ENCODE results near the gene FEZ2.

DNA sequence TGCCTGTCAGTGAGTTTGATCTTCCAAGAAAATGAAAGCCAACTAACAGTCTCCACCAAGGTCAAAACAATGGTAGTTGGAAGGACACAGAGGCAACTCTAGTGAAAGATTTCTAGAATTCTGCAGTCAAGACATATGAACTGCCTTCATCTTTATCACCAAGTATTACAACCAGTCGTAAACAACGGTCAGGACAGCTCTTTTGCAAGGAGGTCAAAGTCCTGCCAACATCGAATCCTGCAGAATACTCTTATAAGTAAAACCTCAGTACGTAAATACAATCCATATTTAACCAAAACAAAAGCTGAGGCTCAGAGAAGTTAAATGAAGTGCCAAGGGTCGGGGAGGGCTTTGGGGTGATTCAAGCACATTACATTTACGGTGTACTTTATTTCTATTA, 3.1 kb downstream of the FEZ2 start:
- TF ChIP-seq POLR2A (IDR thresholded peaks at IDR 0.05; ENCODE audit: low read length) (no peak), GATA1 (IDR thresholded peaks at IDR 0.05; ENCODE audit: low read depth, low read length) (no peak)
